HG03439 (cell line): ENCODE results near the gene AMBRA1.

Source experiments
- ATAC-seq: cut with Tn5 transposase; IDR thresholded peaks from one replicate; pipeline ENCODE4 v1.9.1; 2021; ENCODE audit warnings: mild to moderate bottlenecking, moderate library complexity; ENCODE audit not compliant: unreplicated experiment

The AMBRA1 gene

GRCh38 chr11:46477136-46477535 lies 116.7 kb downstream of the AMBRA1 start:
- ATAC-seq = no peak

DNA sequence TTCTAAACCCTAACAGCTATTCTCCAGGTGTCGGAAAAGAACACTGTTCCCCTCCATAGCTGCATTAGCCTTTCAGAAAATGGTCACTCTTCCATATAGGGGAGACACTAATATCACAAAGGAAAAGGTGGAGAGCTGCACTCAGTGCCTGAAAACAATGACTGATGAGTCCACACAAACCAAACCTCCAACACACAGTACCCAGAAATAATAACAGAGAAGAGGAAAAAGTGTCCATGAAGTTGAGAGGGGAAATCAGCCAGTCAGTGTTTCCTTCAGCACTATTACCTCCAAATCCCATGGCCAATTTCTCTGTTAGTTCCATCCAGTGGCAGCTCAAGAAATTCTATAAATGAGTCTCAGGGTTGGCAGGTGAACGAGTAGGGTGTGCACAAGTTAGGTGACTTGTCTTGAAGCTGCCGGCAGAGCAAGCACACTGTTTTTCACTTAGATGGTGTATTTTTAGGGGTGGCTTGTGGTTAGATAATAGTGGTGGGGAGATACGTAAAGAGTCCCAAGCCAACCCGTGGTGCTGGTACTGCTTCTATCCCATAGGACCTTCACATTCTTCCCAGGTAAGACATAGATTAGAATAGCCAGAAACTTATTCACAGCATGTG lies 117.8 kb downstream of the AMBRA1 start:
- no peak for ATAC-seq

- ATAC-seq = no peak
Measured at GRCh38 chr11:46475051-46475925, 118.5 kb downstream of the AMBRA1 start.

- ATAC-seq = no peak
Measured at GRCh38 chr11:46472662-46472994, 121.2 kb downstream of the AMBRA1 start.

GRCh38 chr11:46471943-46472661 lies 121.7 kb downstream of the AMBRA1 start:
- ATAC-seq = no peak

GRCh38 chr11:46469926-46470325 lies 123.9 kb downstream of the AMBRA1 start:
- ATAC-seq = no peak

DNA sequence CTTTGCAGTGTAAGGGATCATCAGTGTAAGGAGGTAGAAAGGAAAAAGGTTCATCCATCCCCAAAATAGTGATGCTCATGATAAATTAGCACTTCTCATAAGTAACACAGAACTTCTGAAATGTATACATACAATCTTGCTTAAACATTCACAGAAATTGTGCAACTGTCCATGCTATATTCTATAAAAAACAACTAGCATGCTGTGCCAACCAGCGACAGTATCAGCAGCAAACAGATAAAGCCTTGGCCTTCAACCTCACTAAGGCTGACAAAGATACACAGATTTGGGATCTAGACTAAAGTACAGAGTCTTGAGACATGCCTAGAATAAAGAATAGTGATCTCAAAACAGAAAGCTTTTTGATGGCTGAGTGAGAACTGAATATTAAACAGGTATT lies 128.1 kb downstream of the AMBRA1 start:
- ATAC-seq = no peak

GRCh38 chr11:46463701-46464421 lies 130.0 kb downstream of the AMBRA1 start:
- ATAC-seq = no peak

DNA sequence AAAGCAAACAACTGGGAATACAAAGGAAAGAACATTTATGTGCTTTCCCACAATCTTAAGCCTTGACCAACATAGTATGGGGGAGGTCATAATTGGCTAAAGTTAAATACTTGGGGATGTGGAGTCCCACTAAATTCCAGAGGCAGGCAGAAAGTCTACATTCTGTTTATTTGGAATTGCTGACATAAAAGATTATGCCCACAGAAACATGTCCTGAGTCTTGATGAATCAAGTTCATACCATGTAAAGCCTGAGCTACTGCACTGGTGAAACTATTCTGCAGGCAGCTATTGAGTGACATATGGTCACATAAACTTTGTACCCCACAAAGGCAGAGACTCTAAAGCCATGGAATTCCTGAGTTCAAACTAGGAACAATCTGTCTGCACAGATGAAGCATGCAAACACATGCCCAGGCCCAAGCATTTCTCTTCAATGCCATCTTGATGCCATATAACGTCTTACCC lies 132.3 kb downstream of the AMBRA1 start:
- ATAC-seq = no peak

DNA sequence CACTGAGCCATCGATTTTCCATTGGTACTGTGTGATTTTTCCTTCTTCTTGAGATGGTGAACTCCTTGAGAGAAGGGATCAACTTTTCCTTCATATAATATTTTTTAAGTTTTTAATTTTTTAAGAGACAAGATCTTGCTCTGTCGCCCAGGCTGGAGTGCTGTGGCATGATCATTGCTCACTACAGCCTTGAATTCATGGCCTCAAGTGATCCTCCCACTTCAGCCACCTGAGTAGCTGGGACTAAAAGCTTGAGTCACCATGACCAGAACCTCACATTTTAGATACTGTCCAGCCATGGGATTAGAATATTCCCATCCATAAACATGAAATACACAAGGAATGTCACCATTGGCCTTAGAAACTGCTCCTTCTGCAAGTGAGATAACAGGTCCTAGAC lies 135.3 kb downstream of the AMBRA1 start:
- ATAC-seq = no peak

DNA sequence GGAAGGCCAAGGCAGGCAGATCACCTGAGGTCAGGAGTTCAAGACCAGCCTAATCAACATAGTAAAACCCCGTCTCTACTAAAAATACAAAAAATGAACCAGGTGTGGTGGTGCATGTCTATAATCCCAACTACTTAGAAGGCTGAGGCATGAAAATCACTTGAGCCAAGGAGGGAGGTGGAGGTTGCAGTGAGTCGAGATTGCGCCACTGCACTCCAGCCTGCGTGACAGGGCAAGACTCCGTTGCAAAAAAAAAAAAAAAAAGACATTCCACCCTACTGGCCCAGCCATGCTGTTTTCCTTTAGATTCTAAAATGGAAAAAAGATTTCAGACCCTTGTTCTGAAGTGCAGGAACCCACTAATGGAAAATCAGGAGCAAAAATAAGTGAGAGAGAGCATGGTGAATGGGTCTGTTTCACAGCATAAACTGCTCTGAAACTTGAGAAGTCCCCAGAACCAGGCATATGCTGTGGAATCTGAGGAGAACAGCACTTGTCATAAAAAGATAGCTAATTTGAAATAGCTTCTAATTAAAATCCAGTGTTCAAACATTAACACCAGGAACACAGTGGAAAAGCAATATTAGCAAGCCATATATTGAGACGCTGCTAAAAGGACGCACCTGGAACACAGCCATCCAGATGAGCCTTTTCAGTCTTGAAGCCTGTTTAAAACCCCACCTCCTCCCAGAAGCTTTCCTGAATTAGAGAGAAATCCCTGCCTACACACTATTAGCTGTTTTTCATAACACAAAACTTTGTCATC lies 136.0 kb downstream of the AMBRA1 start:
- ATAC-seq = no peak

DNA sequence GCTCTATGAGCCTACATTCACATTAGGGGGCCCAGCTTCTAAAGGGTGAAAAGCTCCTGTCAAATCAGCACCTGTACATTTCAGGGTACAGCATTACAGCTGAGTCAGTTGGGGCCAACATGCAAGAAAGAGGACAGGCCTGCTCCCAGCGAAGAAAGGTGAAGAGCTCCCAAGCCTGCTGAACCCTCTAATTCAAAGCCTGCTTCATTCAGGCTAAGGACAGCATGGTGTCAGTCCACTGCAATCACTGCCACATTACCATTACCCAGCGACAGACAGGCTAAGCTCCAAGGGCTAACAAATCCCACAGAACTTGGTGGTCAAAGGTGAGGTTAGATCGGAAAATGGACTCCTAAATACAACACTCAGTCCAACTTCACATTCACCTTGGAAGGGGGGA lies 136.8 kb downstream of the AMBRA1 start:
- no peak for ATAC-seq

GRCh38 chr11:46456269-46457001 lies 137.4 kb downstream of the AMBRA1 start:
- ATAC-seq = no peak

DNA sequence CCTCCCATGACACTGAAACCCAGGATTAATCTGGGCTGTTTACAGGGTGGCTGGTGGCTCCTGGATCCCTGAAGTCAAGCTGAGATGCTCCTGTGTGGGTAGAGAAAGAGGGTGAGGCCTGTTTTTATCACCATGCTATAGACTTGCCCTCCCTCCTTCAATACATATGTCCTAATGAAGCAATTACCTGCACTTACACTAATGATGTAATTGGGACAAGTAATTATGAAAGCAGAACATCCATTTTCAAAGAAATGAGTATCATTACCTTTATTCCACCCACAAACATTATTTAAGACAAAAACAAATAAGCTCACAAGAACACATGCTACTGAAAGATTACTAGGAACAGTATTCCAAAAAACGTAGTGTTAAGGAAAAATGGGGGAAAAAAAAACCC lies 138.0 kb downstream of the AMBRA1 start:
- no peak for ATAC-seq

DNA sequence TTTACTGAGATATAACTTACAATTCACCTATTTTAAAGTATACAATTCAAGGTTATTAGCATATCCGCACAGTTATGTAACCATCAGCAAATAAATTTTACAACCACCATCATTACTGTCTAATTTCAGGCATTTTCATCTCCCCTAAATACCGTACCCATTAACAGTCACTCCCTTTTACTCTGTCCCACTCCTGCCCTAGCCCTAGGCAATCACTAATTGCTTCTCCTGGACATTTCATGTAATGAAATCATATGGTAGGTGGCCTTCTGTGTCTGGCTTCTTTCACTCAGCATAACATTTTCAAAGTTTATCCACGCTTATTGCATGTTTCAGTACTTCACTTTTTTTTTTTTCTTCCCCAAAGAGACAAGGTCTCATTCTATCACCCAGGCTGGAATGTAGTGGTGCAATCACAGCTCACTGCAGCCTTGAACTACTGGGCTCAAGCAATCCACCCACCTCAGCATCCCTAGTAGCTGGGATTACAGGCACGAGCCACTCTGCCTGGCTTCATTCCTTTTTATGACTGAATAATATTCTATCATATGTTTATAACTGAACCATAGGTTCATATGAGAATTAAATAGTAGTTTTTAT lies 140.8 kb downstream of the AMBRA1 start:
- ATAC-seq = no peak

DNA sequence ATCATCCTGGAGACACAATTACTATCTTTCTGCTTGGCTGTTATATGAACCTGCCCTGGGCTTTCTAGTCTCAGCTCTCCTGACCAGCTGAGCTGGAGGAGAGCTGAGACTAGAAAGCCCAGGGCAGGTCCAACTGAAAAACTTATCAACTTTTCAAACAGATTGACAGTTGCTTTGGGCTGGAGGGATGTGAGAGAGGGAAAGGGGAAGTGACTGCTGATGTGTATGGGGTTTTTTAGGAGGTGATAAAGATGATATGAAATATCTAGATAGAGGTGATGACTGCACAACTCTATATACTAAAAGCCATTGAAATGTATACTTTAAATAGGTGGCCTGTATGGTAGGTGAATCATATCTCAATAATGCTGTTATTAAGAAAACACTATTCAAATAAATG lies 142.1 kb downstream of the AMBRA1 start:
- ATAC-seq = no peak

GRCh38 chr11:46450846-46451477 lies 142.9 kb downstream of the AMBRA1 start:
- no peak for ATAC-seq

DNA sequence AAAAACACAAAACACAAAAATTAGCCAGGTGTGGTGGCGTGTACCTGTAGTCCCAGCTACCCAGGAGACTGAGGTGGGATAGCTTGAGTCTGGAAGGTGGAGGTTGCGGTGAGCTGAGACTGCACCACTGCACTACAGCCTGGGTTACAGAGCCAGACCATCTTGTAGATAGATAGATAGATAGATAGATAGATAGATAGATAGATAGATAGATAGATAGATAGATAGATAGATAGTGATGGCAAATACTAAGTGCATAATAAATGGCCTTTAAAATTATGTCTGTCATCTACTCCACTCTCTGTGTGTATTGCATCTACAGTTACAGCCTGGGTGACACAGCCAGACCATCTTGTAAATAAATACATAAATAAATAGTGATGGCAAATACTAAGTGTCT lies 146.3 kb downstream of the AMBRA1 start:
- no peak for ATAC-seq
